ENCODE measurements around the gene MIPOL1. TPM values are rescaled to one million over a fixed set of nuclear protein-coding genes. Genes with fewer than 3 reads are reported as not detected.

MIPOL1 gene
- total RNA-seq, 3 donors from 2014 or later (not counting 1 experiment from before 2014, with no cell fraction given) = not detected

DNA sequence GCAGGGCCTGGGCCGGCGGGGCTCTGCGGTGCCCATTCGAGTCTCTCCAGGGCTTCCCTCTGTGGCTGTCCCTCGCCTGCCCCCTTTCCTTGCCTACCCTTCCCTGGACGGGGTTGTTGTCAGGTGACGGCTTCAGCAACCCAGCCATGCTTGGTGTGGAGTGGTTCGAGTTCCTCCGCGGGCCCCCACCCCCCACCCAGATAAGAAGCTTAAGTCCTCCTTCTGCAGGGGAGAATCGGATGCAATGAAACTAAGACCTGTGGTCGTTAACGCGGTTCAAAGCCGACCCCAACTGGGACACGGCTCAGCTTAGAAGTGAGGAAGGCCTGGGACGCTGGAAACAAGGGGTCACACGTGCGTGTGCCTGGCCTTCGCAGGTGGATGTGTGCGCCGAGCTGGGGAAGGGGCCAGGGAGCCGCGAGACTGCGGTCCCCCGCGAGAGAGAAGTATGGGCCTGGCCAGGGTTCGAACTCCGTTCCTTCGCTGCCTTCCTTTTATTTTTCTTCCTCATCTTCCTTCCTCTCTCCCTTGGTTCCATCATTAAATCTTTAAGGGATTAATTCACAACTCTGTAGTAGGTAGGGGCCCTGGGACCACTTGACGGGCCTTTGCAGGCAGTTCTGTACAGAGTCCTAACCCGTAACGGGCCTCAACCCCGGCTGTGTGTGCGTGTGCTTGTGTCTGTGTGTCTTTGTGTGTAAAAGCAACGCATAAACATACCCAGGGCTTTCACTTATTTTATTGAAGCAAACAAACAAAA, 401.2 kb downstream of the MIPOL1 start:
- peaks cover 0 to 2% of the 10 kb centered on the region in 2 donors for H3K9me3 Mint-ChIP-seq

DNA sequence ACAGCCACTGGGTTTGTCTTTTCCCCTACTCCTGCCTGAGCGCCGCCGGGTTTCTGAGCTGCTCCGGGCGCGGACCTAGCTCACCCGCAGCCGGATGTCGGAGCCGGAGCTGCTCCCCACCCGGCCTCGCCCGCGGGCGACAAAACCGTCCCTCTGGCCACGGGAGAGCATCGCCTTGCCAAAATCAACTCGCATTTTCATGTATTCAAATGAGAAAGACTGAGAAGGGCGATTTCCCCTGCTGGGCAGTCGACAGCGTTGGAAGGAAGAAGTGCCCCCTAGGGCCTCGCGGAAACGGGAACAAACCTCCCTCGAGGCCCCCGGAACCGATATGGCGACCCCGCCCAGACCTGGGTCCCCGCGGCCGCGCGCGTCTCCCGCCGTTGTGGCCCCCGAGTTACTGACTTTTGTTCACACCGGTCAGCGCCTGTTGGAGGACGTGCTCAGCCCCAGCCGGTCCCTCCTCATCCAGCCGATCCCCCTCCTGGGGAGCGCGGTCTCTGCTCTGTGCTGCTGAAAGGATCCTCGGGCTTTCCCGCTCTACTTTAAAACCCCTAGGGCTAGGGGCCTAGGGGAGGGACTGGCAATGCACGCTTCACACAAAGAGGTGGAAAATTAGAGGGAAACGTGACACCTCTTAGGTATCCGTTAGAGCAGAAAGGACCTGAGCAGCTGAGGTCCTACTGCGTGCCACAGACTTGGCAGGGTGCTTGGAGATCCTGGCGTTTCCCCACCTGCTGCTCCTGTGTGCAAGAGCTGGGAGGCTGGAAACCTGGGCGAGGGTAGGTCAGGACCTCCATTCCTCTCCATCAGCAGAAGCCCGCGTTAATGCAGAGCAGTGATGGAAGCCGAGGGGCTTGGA, 402.0 kb downstream of the MIPOL1 start:
- Mint-ChIP-seq H3K9me3 (peaks cover 0 to 2% of the 10 kb centered on the region in 2 donors), H3K4me1 (peaks cover 0 to 9% of the 10 kb centered on the region in 2 donors), H3K36me3 (no peaks in the 10 kb centered on the region), H3K27ac (no peak overlapping the region), H3K4me3 (no peak overlapping the region), H3K27me3 (ENCODE audit: low read depth in 2 of 2) (peaks cover 47 to 50% of the 10 kb centered on the region in 2 donors)
- no peak for TF ChIP-seq CTCF (IDR thresholded peaks at IDR 0.05)
- 4% methylated on average over 57 of the region's 57 CpGs for WGBS (ENCODE audit: insufficient coverage)
- Histone ChIP-seq H3K27me3 (ENCODE audit: control insufficient read depth, insufficient read depth, low read length) (peaks cover 66% of the 10 kb centered on the region), H3K9me3 (ENCODE audit: control insufficient read depth, insufficient read depth, low read length) (peaks cover 14% of the 10 kb centered on the region), H3K27ac (ENCODE audit: low read length) (no peak overlapping the region), H3K4me3 (ENCODE audit: low read length) (no peak overlapping the region), H3K36me3 (ENCODE audit: control insufficient read depth, insufficient read depth, low read length) (no peaks in the 10 kb centered on the region), H3K4me1 (ENCODE audit: control insufficient read depth, insufficient read depth, low read length) (peaks cover 22% of the 10 kb centered on the region)
- intact Hi-C loops (cut with micrococcal nuclease) = no loop called here
- ATAC-seq (no peak), DNase-seq (no peak)

More for the DNA sequence above, 401.2 kb downstream of the MIPOL1 start:
- Histone ChIP-seq H3K27ac (ENCODE audit: low read length) (no peak overlapping the region), H3K27me3 (ENCODE audit: control insufficient read depth, insufficient read depth, low read length) (peaks cover 72% of the 10 kb centered on the region), H3K36me3 (ENCODE audit: control insufficient read depth, insufficient read depth, low read length) (no peaks in the 10 kb centered on the region), H3K9me3 (ENCODE audit: control insufficient read depth, insufficient read depth, low read length) (peaks cover 14% of the 10 kb centered on the region), H3K4me1 (ENCODE audit: control insufficient read depth, insufficient read depth, low read length) (peaks cover 22% of the 10 kb centered on the region), H3K4me3 (ENCODE audit: low read length) (no peak overlapping the region)
- no peak overlapping the region for H3K4me3 Mint-ChIP-seq
- peaks cover 0 to 13% of the 10 kb centered on the region in 2 donors for H3K4me1 Mint-ChIP-seq
- no peak overlapping the region for H3K27ac Mint-ChIP-seq
- TF ChIP-seq CTCF (IDR thresholded peaks at IDR 0.05) = no peak
- peaks cover 5% of the 10 kb centered on the region for H3K36me3 Mint-ChIP-seq
- DNase-seq = no peak
- intact Hi-C loops (cut with micrococcal nuclease) = no loop called here
- 14% methylated on average over 29 of the region's 36 CpGs for WGBS (ENCODE audit: insufficient coverage)
- peaks cover 51 to 53% of the 10 kb centered on the region in 2 donors for H3K27me3 Mint-ChIP-seq (ENCODE audit: low read depth in 2 of 2)
- no peak for ATAC-seq

GRCh38 chr14:37600880-37601741, 403.4 kb downstream of the MIPOL1 start:
- Histone ChIP-seq H3K27ac (ENCODE audit: low read length) (no peak overlapping the region), H3K36me3 (ENCODE audit: control insufficient read depth, insufficient read depth, low read length) (no peaks in the 10 kb centered on the region), H3K27me3 (ENCODE audit: control insufficient read depth, insufficient read depth, low read length) (peaks cover 60% of the 10 kb centered on the region), H3K9me3 (ENCODE audit: control insufficient read depth, insufficient read depth, low read length) (peaks cover 14% of the 10 kb centered on the region), H3K4me1 (ENCODE audit: control insufficient read depth, insufficient read depth, low read length) (peaks cover 14% of the 10 kb centered on the region), H3K4me3 (ENCODE audit: low read length) (no peak overlapping the region)
- H3K4me3 Mint-ChIP-seq = no peak overlapping the region
- peaks cover 0 to 9% of the 10 kb centered on the region in 2 donors for H3K4me1 Mint-ChIP-seq
- DNase-seq = no peak
- no peak for TF ChIP-seq CTCF (IDR thresholded peaks at IDR 0.05)
- no peak for ATAC-seq
- H3K27ac Mint-ChIP-seq = no peak overlapping the region
- no peaks in the 10 kb centered on the region for H3K36me3 Mint-ChIP-seq
- intact Hi-C loops (cut with micrococcal nuclease) = no loop called here
- peaks cover 0 to 2% of the 10 kb centered on the region in 2 donors for H3K9me3 Mint-ChIP-seq
- H3K27me3 Mint-ChIP-seq (ENCODE audit: low read depth in 2 of 2) = peaks cover 41 to 48% of the 10 kb centered on the region in 2 donors
- WGBS (ENCODE audit: insufficient coverage) = 39% methylated on average over 4 of the region's 4 CpGs
